ENCODE measurements around the gene MRPL27.

The MRPL27 gene

DNA sequence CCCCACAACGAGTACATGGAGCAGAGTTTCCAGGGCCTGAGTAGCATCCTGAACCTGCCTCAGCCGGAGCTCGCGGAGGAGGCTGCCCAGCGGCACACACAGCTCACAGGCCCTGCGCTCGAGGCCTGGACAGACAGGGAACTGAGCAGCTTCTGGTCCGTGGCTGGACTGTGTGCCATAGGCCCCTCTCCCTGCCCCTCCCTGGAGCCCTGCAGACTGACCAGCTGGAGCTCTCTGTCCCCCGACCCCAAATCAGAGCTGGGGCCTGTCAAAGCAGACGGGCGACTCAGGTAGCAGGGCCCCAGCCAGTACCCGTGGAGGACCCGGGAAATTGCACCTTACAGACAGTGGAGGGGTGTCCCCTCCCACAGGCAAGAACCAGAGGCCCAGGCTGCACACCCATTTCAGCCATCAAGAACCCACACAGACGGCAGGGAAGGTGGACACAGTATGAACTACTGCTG, 13.0 kb downstream of the MRPL27 start:
- DNase-seq = no peak

DNA sequence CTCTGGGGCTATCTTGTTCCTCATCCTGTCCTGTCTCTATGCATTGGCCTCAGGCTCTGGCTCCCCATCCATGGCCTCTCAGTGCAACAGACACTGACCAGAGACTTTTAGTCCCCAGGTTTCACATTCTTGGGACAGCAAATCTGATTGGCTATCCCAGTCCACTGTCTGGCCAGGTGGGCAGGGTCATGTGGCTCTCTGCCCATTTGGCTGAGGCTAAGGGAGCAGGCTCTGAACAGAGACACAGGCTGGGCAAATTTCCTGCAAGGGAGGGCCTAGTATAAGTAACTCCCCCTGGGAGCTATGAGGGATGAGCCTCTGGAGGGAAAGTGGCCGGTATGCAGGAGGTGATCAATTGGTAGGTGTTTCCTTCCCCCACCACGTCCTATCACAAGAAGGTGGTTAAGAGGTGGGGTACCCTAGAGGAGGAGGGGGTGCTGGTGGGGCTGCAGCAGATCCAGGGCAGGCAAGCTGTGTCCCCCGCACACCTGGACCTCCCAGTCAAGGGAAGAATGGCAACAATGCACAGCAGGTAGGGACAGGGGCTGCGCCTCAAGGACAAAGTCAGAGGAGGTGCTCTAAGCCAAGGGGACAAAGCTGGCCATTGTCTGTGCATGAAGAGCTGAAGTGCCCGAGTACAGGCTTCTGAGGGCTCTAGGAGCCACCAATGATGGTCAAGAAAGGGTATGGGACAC, 13.8 kb downstream of the MRPL27 start:
- no peak for DNase-seq

DNA sequence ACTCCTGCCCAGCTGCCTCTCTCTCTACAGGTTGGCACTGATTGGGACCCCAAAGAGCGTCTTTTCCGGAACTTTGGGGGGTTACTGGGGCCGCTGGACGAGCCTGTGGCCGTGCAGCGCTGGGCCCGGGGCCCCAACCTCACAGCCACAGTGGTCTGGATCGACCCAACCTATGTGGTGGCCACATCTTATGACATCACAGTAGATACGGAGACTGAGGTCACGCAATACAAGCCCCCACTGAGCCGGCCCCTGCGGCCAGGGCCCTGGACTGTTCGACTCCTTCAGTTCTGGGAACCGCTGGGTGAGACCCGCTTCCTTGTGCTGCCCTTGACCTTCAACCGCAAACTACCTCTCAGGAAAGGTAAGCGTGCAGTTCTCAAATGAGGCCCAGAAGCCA, 14.8 kb downstream of the MRPL27 start:
- no peak for DNase-seq

GRCh38 chr17:50356892-50357510, 16.0 kb downstream of the MRPL27 start:
- DNase-seq = no peak

GRCh38 chr17:50356418-50356817, 16.6 kb downstream of the MRPL27 start:
- DNase-seq = no peak

DNA sequence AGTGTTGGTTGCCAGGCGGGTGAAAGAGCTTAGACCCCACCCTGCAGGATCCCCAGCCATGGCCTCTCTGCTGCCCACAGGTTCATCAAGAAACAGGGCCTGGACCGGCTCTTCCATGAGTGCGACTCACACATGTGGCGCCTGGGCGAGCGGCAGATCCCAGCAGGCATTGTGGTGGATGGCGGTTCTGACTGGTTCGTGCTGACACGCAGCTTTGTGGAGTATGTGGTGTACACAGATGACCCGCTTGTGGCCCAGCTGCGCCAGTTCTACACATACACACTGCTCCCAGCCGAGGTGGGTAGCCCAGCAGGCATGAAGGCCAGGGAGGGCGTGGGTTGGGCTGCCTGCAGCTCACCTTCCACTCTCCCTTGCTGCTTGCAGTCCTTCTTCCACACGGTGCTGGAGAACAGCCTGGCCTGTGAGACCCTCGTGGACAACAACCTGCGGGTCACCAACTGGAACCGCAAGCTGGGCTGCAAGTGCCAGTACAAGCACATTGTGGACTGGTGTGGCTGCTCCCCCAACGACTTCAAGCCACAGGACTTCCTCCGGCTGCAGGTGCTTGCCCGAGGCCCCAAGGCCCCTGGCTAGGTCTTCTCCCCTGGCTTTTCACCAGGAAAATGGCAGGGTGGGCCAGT, 17.2 kb downstream of the MRPL27 start:
- no peak for DNase-seq

- no peak for DNase-seq
These were observed 17.7 kb downstream of the MRPL27 start for GRCh38 chr17:50355336-50355700.

DNA sequence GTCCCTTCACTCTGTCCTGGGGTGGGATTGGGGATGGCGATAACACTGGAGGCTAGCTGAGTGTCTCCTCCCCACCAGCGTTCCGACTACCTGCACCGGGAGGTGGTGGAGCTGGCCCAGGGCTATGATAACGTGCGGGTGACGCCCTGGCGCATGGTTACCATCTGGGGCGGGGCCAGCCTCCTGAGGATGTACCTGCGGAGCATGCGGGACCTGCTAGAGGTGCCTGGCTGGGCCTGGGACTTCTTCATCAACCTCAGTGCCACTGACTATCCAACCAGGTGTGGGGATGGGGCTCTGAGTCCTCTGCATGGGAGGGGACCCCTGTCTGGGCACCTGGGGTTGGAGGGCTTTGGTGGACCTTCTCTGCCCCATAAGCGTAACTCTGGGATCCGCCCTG, 18.2 kb downstream of the MRPL27 start:
- DNase-seq = no peak

GRCh38 chr17:50354198-50354597, 18.8 kb downstream of the MRPL27 start:
- no peak for DNase-seq

DNA sequence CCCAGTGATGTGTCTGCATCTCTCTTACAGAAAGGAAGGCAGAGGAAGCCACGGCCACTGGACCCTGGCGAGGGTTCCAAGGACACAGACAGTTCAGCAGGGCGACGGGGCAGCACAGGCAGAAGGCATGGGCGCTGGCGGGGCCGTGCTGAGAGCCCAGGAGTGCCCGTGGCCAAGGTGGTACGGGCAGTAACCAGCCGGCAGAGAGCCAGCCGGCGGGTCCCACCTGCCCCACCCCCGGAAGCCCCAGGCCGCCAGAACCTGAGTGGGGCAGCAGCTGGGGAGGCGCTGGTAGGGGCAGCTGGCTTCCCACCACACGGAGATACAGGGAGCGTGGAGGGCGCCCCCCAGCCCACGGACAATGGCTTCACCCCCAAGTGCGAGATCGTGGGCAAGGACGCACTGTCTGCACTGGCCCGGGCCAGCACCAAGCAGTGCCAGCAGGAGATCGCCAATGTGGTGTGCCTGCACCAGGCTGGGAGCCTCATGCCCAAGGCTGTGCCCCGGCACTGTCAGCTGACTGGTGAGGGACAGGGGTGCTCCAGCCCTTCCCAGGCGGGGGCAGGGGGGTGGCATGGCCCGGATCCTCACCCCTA, 19.3 kb downstream of the MRPL27 start:
- DNase-seq = no peak

GRCh38 chr17:50352693-50353599, 20.0 kb downstream of the MRPL27 start:
- no peak for DNase-seq

GRCh38 chr17:50352072-50352692, 20.8 kb downstream of the MRPL27 start:
- no peak for DNase-seq

GRCh38 chr17:50350733-50351132, 22.3 kb downstream of the MRPL27 start:
- DNase-seq = no peak

GRCh38 chr17:50349243-50349600, 23.8 kb downstream of the MRPL27 start:
- no peak for DNase-seq

GRCh38 chr17:50348522-50349242, 24.3 kb downstream of the MRPL27 start:
- no peak for DNase-seq

GRCh38 chr17:50347894-50348291, 25.1 kb downstream of the MRPL27 start:
- no peak for DNase-seq

GRCh38 chr17:50347117-50347893, 25.7 kb downstream of the MRPL27 start:
- DNase-seq = no peak

DNA sequence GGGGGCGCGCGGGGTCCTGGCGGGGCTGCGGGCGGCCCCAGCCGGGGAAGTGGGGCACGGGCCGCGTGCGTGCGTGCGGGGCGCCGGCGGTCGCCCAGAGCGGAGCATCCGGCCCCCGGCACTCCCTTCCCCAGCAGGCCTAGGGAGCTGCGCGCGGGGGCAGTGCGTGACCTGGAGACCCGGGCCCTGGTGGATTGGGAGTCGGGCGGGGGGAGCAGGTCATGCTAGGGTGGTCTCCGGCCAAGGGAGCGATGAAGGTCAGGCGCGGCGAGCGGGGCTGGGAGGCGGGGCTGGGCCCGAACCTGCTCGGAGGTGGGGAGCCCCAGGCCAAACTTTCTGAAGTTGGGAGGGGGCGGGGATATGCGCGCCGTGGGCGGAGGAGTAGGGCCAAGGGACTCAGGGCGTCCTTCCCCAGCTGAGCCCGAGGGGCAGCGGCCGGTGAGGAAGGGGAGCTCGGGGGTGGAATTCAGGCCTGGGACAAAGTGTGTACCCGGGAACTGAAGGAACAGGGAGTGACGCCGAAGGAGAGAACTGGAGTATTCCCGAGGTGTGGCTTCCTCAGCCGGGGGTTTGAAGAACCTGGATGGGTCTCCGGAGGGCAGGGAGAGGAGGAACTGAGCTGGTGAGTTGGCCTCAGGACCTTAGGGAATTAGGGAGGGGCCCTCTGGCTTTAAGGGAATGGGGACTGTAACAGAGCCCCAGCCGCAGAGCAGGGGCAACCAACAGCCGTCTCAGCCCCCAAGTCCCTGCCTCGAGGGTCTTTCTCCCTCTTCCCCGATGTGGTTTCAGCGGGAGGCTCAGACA, 26.5 kb downstream of the MRPL27 start:
- DNase-seq = no peak

DNA sequence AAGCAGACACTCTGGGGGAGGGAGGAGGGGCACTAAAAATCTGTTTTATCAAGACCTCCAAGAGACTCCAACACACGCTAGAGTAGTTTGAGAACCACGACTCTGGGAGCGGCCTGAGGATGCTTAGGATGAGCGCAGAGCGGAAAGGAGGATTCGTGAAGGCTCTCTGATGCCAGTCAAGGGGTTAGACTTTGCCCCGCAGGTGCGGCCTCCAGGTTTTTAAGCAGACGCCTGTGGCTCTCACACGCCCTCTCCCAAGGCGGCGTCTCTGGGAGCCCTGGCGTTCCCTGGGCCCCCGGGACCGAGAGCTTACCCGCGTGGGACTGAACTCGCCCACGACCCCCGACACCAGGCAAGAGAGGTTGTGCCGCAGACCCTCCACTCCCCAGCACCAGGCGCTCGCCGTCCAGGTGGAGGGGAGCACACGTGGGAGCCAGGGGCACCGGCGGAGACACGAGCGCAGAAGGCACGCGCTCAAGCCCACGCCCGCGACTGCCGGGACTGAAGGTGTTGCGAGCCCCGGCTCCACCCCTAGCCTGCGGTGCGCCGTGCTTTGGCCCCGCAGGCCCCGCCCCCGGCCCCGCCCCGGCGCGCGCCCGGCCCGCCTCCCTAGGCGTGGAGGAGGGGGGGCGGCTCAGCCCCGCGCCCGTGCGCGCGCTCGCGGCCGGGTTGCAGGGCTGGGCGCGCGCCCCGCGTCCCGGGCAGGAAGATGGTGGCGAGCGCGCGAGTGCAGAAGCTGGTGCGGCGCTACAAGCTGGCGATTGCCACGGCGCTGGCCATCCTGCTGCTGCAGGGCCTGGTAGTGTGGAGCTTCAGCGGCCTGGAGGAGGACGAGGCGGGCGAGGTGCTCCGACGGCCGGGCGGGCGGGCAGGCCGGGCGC, 27.3 kb downstream of the MRPL27 start, which contains the start of gene XYLT2:
Gene XYLT2, plus strand, starts transcription at position 695 of the 881 bp plus-strand sequence. Its CDS starts 15 bp downstream, at position 710.
- DNase-seq = peak; percentile 37

Measured in NCI-H748 treated with DMSO at 0.1 percent for 48 hours (cell line).